GM12864 (cell line): ENCODE results near the gene LRRC3B.

Experiments
- DNase-seq: peaks from one replicate; pipeline ENCODE4 v3.0.0-alpha.2; 2011; ENCODE audit warnings: low read depth
- H3K4me3 ChIP-seq: 2 replicates; pipeline ENCODE4 v1.5.1; 2011; ENCODE audit warnings: mild to moderate bottlenecking, low read depth, low read length, control low read depth
- CTCF ChIP-seq: IDR thresholded peaks from 2 replicates; pipeline ENCODE4 v1.5.1; 2011; ENCODE audit warnings: low read depth, mild to moderate bottlenecking, moderate library complexity, low read length, control low read depth, inconsistent platforms; ENCODE audit errors: missing control alignments

The LRRC3B gene

GRCh38 chr3:26668696-26669095 lies 46.1 kb downstream of the LRRC3B start:
- H3K4me3 ChIP-seq = no peak overlapping the region
- no peak for TF ChIP-seq CTCF
- DNase-seq = no peak

- H3K4me3 ChIP-seq = no peak overlapping the region
- no peak for DNase-seq
- no peak for TF ChIP-seq CTCF
Observed at GRCh38 chr3:26675336-26675735, 52.8 kb downstream of the LRRC3B start.

GRCh38 chr3:26681632-26682031 lies 59.1 kb downstream of the LRRC3B start:
- DNase-seq = no peak
- H3K4me3 ChIP-seq = no peak overlapping the region
- TF ChIP-seq CTCF = no peak

GRCh38 chr3:26682406-26682805 lies 59.8 kb downstream of the LRRC3B start:
- TF ChIP-seq CTCF = no peak
- DNase-seq = no peak

GRCh38 chr3:26683902-26684301 lies 61.3 kb downstream of the LRRC3B start:
- DNase-seq = no peak
- TF ChIP-seq CTCF = no peak

More at GRCh38 chr3:26682406-26682805, 59.8 kb downstream of the LRRC3B start:
- no peak overlapping the region for H3K4me3 ChIP-seq

GRCh38 chr3:26687466-26687865 lies 64.9 kb downstream of the LRRC3B start:
- no peak overlapping the region for H3K4me3 ChIP-seq
- no peak for TF ChIP-seq CTCF
- no peak for DNase-seq

More at GRCh38 chr3:26683902-26684301, 61.3 kb downstream of the LRRC3B start:
- no peak overlapping the region for H3K4me3 ChIP-seq

- H3K4me3 ChIP-seq = no peak overlapping the region
- TF ChIP-seq CTCF = no peak
- no peak for DNase-seq
Observed at GRCh38 chr3:26699553-26699952, 77.0 kb downstream of the LRRC3B start.
